ENCODE measurements around the gene FRY. TPM values are rescaled to one million over a fixed set of nuclear protein-coding genes. Genes with fewer than 3 reads are reported as not detected.

Gene FRY
- total and polyA plus RNA-seq, 8 donors = 5.6 to 27.9 (median 21.1) TPM

GRCh38 chr13:32232263-32232662 is 200.7 kb downstream of the FRY start:
- no peak for TF ChIP-seq CTCF (IDR thresholded peaks at IDR 0.05)
- H3K9me3 ChIP-seq = no peaks in the 10 kb centered on the region
- peaks cover 0 to 58% (median 15%) of the 10 kb centered on the region in 3 donors for H3K36me3 ChIP-seq
- no peak overlapping the region for H3K27ac ChIP-seq
- DNase-seq = no peak
- WGBS, 2 donors = 98 to 99% methylated on average over 3 of the region's 3 CpGs
- no peaks in the 10 kb centered on the region for H3K4me1 ChIP-seq
- no peaks in the 10 kb centered on the region for H3K27me3 ChIP-seq
- ATAC-seq = no peak
- no peak overlapping the region for H3K4me3 ChIP-seq
- no peak for FAIRE-seq
- intact Hi-C loops (cut with DNase I) = no loop called here

GRCh38 chr13:32233062-32233461 is 201.5 kb downstream of the FRY start:
- no peaks in the 10 kb centered on the region for H3K4me1 ChIP-seq
- no peaks in the 10 kb centered on the region for H3K27me3 ChIP-seq
- no peak for TF ChIP-seq CTCF (IDR thresholded peaks at IDR 0.05)
- WGBS, 2 donors = 86 to 93% methylated on average over 2 of the region's 2 CpGs
- peaks cover 0 to 58% (median 16%) of the 10 kb centered on the region in 3 donors for H3K36me3 ChIP-seq
- DNase-seq (no peak), FAIRE-seq (no peak), ATAC-seq (peak in 1 of 4 donors; percentile 27)
- H3K9me3 ChIP-seq = no peaks in the 10 kb centered on the region
- H3K4me3 ChIP-seq = no peak overlapping the region
- intact Hi-C loops (cut with DNase I) = no loop called here
- no peak overlapping the region for H3K27ac ChIP-seq

- no peaks in the 10 kb centered on the region for H3K9me3 ChIP-seq
- TF ChIP-seq CTCF (IDR thresholded peaks at IDR 0.05) = no peak
- intact Hi-C loops (cut with DNase I) = no loop called here
- DNase-seq (no peak), ATAC-seq (no peak), FAIRE-seq (no peak)
- WGBS, 2 donors = 74 to 87% methylated on average over 2 of the region's 2 CpGs
- H3K4me1 ChIP-seq = no peaks in the 10 kb centered on the region
- H3K36me3 ChIP-seq = peaks cover 0 to 63% (median 10%) of the 10 kb centered on the region in 3 donors
- no peak overlapping the region for H3K27ac ChIP-seq
- H3K4me3 ChIP-seq = no peak overlapping the region
- no peaks in the 10 kb centered on the region for H3K27me3 ChIP-seq
Observed at GRCh38 chr13:32234914-32235313, 203.3 kb downstream of the FRY start.

GRCh38 chr13:32237681-32238080 is 206.1 kb downstream of the FRY start:
- ATAC-seq = no peak
- no peaks in the 10 kb centered on the region for H3K4me1 ChIP-seq
- no peak for FAIRE-seq
- no peak for DNase-seq
- H3K4me3 ChIP-seq = no peak overlapping the region
- H3K27ac ChIP-seq = no peak overlapping the region
- intact Hi-C loops (cut with DNase I) = no loop called here
- no peaks in the 10 kb centered on the region for H3K9me3 ChIP-seq
- TF ChIP-seq CTCF (IDR thresholded peaks at IDR 0.05) = no peak
- H3K27me3 ChIP-seq = no peaks in the 10 kb centered on the region
- H3K36me3 ChIP-seq = peaks cover 0 to 60% (median 3%) of the 10 kb centered on the region in 3 donors
- WGBS, 2 donors = 89 to 93% methylated on average over 6 of the region's 6 CpGs

GRCh38 chr13:32243695-32244094 is 212.1 kb downstream of the FRY start:
- Histone ChIP-seq H3K4me3 (no peak overlapping the region), H3K27me3 (no peaks in the 10 kb centered on the region), H3K36me3 (peaks cover 0 to 44% (median 3%) of the 10 kb centered on the region in 3 donors), H3K9me3 (no peaks in the 10 kb centered on the region), H3K27ac (no peak overlapping the region), H3K4me1 (no peaks in the 10 kb centered on the region)
- ATAC-seq (no peak), FAIRE-seq (no peak), DNase-seq (no peak)
- 92 to 97% methylated on average over 5 of the region's 5 CpGs for WGBS, 2 donors
- no peak for TF ChIP-seq CTCF (IDR thresholded peaks at IDR 0.05)
- intact Hi-C loops (cut with DNase I) = no loop called here
